Stimulated activated CD4-positive, alpha-beta T cell treated with anti-CD3 and anti-CD28 coated beads, TNF-alpha, amount 100 ng/mL, for 4 hours (primary cell): ENCODE results near the gene BCKDHB.
A peak's percentile ranks its signal among the peaks of the same experiment; 100 is the strongest.
"Not testable (repeated sequence)": the region's sequence is repeated elsewhere in the genome, so short reads cannot be mapped to it uniquely, and the experiment has no call there.

Experiments used
- DNase-seq, 3 experiments: peaks; one replicate each; pipeline ENCODE4 v3.0.0-alpha.2; 2020; ENCODE audit warnings: low read depth in 3 of 3

BCKDHB gene

DNA sequence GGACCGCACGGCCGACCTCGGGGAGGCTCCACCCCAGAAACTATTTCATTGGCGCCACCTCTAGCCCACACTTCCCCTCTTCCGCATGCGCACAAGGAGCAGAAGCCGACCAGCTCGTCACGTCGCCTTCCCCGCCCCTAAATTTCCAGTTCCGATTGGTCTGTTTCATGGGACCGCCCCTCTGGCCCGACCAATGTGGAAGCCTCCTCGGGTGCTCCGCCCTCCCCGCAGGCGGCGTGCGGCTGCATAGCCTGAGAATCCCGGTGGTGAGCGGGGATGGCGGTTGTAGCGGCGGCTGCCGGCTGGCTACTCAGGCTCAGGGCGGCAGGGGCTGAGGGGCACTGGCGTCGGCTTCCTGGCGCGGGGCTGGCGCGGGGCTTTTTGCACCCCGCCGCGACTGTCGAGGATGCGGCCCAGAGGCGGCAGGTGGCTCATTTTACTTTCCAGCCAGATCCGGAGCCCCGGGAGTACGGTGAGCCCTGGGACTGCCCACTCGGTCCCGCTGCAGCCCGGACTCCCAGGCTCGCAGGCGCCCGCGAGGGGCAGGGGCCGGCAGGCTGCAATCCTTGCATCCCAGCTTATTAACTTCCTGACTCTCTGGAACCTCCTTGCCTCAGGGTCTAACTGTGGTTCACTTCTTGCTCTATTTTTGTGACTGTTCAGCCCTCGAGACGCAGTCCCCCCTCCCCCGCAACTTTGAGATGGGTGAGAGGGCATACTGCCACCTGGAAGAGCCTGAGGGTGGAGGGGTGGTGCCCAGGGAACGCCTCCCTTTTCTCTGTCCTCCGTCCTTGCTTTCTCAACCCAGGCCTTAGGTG, at the start of gene BCKDHB:
TSS of gene BCKDHB (plus strand) at position 254 of the 818 bp plus-strand sequence. CDS start at position 277, 23 bp downstream.
- DNase-seq = peak; percentile 88 to 96 (median 95)

DNA sequence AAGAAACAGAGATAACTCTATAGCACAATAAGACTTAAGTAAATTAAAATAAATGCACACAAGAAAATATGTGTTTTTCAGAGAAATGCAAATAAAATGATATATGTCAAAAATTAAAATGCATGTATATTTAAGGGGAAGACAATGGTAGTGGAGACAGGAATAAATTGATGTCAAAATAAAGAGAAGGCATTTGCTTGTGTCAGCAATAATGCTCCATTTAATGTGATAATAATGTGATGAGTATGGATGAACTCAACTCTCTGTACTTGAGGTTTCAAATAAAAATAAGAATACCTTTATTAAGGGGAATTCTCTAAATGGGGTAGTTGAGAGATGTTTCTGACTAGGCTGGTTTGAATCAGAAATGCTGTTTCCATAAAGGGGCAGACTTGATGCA, 45.7 kb upstream of the BCKDHB start:
- DNase-seq = no peak

DNA sequence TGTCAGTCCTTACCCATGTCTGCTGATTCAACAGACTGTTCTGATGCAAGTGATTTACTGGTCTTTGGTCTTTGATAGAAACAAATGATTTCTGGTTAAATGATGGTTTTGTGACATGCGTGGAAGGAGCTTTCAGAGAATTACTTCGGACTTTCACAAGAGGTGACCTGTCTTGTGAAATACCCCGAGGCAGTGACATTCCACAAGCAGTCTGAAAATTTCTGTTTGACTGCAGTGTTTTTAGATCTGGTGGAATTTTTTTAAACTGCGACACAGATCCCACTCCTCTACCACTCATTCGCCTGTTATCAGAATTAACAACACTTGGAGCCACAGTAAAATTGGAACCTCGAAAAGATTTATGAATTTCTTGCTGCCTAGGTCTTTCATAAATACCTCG, 38.3 kb upstream of the BCKDHB start:
- not testable (repeated sequence) for DNase-seq

DNA sequence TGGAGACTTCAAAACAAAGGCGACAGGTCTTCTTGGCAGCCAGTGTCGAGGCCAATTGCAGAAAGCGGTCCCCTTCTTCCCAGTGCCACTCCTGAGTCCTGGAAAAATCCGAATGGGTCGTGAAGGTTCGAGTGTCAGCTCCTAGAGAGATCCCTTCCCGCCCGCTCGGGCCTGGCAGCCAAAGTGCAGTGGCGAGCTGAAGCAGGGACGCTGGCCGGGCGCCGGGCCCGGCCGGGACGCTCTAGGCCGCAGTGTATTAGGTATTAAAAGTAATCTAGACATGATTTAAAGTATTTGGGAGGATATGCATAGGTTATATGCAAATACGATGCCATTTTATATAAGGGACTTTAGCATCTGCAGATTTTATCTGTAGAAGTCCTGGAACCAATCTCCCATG, 36.0 kb upstream of the BCKDHB start:
- DNase-seq = not testable (repeated sequence)

DNA sequence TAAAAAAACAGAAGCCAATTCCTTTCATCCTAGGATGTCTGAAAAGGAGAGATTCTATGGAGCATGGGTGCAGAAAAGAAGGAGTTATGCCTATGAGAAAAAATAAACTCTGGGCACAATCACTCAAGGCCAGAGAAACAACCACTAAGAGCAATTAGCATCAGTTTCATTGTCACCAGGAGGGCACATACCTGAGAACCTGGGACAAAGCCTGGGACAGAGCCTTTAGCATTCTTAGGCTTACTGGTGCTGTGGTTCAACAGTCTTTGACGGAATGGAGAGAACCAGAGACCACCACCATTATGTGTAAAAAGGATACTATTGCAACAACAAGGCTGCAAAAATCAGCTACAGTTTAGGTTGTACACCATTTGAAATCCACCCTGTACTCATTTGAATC, 29.4 kb upstream of the BCKDHB start:
- DNase-seq = no peak

DNA sequence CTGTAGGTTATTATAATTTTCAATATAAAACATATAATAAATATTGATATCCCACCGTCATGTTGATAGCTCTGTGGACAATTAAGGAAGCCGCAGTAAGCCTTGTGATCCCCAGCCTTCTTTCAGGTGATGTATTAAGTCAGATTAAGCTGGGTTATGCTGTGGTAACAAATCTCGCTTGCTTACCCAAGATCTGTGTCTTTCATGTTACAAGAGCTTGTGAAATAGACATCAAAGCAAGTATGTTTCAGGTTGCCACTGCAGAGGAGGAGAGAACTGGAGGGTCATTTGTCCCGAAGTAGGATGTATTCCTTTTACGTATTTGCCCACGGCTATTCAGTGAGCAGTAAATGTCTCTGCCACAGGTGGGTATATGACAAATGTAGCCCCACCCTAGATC, 17.8 kb upstream of the BCKDHB start:
- DNase-seq = no peak

DNA sequence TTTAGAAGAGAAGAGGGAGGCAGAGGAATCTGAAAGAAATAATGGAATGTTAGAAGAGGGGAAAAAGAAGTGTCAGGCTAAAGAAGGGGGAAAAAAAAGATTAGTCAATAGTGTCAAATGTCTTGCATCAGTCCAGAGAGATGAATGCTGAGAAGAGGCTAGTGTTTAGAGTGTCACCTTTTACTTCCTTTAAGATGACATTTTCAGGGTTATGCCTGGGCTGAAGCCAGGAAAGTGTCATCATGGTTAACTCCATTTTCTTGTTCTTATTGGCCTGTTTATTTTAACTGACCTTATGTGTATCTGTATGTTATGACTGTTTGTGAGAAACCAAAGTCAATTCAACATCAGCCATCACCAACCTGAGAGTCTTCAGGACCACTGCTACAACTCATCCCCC, 15.0 kb upstream of the BCKDHB start:
- DNase-seq = no peak

DNA sequence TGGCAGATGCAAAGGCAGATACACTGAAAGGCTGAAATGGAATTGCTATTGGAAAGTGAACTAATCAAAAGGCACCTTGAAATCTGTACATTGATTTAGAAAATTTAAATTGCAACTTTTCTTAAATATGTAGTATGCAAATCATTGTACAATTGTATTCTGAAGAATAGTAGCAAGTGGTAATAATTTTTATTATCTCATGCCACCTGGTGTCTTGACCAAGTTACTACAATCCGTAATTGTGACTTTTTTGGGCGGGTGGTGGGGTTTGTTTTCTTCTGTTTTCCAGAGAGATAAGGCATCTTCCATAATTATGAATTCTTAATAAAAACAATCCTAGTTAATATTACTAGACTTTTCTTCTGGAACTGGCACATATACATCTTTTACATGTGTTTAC, 12.5 kb upstream of the BCKDHB start:
- DNase-seq = no peak

DNA sequence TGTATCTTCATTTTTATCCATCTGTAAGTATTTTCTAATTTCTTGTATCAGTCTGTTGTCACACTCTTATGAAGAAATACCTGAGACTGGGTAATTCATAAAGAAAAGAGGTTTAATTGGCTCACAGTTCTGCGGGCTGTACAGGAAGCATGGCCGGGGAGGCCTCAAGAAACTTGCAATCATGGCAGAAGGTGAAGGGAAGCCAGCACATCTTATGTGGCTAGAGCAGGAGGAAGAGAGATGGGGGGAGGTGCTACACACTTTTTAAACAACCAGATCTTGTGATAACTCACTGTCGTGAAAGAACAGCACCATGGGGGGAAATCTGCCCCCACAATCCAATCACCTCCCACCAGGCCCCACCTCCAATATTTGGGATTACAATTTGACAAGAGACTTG, 10.9 kb upstream of the BCKDHB start:
- DNase-seq = no peak

DNA sequence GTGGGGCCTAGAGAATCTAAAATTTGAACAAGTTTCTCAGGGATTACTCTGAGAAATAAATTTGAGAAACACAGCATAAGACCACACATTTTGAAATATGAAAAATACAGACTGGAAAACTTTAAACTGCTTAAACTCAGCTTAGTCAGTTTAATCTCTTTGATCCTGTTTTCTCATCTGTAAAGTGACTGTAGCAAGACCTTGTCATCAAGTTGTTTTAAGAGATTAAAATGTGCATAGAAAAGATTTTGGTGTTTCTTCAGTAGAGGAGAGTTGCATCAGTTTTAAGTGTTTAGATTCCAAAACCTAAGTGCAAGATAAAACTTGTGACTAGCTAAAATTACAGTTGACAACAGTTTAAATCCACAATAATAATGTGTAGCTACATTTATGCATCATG, 8.1 kb upstream of the BCKDHB start:
- no peak for DNase-seq

DNA sequence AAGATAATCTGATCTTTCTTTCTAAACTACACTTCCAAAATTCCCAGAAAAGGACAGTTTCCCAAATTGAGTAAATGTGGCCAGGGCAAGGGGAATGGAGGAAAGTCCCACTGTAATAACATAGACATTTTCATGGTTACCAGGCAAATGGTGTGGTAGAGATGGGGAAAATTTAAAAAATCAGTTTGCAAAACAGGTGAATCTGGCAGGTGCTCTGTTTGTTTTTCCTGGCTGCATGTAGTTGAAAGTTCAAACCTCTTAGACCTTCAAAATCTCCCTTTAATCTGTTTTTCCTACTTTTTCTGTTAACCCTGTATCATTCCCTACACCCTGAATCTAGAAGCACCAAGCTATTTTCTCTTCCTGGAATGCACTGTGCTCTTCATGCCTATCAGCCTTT, 2.0 kb upstream of the BCKDHB start:
- DNase-seq = no peak

DNA sequence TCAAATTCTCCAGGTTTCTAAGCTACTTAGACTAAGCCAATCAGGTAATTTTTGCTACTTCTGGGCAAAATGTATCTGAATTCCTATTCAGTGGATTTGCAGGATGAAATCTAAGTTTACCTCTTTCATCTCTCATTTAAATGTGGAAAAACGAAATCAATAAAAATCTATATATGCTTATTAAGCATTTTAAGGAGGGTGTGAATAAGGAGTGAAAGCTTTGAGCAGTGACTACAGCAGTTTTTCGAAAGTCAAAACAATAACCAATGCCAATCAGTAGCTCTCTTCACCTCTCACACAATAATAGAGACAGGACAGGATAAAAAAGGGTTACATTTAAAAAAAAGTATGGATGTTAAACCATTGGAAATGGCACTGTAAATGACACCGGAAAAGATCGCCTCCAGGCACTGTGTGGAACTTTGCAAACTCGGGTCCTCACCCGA, 476 bp upstream of the BCKDHB start:
- DNase-seq = no peak

DNA sequence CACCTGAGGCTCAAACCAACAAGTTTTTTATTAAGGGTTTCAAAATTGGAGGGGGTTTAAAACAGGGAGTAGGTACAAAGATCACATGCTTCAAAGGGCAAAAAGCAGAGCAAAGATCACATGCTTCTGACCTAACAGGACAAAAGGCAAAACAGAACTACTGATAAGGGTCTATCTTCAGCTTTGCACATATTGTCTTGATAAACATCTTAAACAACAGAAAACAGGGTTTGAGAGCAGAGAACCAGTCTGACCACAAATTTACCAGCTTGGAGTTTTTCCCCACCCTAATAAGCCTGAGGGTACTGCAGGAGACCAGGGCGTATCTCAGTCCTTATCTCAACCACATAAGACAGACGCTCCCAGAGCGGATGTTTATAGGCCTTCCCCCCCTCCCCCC, 16.1 kb downstream of the BCKDHB start:
- DNase-seq = not testable (repeated sequence)

DNA sequence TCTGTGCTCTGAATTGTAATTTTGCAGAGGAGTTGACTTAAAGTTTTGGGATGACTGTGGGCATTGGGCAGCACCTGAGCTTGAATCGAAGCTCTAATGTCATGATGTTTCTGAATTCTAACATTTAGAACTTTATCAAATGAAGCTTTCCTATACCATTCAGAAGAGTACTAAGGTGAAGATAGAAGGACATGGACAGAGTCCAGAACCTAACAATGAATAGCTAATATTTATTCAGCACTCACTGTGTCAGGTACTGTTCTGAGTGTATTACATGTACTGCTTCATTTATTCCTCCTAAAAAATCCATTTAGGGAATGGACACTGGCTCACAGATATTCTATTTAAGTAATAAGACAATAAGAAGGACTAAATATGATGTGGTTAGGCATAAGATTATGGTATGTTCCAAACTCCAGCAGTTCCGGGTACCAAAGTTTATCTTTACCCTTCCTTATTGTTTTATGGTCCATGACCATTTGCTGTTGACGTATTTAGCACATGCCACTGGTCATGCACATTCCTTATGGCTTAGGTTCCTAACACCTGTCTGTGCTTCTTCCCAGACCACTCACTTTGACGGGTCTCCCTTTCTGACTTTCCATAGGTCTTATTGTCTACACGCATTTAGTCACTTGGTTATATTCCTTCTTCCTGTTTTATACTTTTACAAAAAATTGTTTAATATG, 20.3 kb downstream of the BCKDHB start:
- no peak for DNase-seq

DNA sequence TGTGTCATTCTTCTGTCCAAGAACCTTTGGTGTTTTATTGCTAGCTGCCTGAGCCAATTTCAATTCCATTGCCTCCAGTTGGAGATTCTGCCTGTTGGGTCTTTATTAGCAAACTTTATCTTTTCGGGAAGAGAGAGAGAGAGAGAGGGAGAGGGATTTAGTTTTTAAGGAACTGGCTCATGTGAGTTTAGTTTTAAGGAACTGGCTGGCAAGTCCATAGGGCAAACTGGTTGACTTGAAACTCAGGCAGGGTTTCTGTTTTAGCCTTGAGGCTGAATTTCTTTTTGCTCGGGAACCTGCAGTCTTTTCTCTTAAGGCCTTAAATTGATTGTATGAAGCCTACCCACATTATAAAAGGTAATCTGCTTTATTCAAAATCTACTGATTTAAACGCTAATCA, 23.0 kb downstream of the BCKDHB start:
- DNase-seq = no peak

DNA sequence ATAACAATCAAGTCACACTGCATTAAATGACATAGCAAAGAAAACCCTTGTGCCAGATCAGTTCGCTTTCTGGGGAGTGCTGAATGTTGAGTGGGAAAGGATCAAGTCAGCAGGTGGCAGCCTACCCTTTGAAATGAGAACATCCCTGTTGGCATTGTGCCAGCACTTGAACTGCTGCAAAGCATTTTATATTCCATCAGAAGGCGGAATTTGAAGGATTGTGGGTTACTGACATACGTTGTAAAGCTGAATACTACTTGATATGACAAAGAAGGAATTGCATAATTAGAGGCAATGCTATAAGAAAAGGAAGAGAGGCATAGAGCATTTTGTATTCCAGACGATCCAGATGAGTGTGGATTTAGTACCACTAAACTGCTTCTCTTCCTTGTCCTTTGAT, 26.5 kb downstream of the BCKDHB start:
- no peak for DNase-seq

DNA sequence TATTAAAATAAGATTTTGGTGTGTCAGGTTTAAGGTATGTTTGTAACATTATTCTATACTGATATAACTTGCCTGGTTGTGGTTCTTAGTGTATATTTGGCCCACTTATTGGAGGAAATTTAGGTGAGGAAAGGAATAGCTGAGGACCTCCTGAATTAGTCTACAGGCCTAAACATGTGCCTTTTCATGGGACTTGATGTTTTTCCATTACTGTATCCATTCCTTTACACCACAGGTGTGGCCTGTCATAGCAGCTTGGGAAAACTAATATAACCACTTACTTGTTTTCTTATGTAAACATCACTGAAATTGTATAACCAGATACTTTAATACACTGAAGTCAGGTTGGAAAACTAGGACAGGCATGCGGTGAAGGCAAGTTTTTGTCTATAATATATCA, 27.6 kb downstream of the BCKDHB start:
- DNase-seq = no peak

DNA sequence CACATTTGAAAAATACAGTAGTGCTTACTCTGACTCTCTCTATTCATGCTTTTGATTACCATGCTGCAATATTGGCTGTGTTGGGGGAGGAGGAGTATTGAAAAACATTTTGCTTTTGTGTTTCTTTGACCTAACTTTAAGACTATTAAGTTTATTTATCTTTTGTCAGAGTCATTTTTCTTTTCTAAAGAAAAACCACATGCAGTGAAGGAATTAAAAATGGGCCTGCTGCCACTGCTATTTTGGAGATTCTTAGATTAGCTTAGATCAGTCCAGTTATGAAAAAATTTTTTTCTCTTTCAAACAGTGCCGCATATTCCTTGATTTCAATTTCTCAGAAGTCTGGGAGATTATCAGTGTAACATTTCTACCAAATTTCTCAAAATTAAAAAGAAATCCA, 36.1 kb downstream of the BCKDHB start:
- no peak for DNase-seq

DNA sequence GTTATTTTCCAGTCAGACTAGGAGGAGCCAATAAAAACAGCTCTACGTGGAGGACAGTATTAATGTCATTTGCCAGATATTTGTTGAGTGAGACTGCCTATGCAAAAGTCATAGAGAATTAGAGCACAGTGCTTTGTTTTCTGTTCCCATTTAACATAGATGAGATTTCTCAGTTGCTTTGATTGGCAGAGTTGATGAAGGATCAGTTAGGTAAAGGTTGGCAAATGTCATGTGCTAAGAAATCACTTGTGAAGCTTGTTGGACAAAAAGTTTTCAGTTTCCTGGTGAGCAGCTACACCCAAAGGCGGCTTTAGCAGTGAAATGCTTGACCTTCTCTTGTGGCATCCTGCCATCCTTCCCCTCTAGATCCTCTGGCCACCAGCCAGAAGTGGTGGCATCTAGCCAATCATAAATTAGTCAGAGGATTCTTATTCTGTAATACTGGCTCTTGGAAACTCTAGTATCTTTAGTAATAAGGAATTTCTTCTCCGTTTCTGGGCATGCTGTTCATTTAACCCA, 37.0 kb downstream of the BCKDHB start:
- no peak for DNase-seq

DNA sequence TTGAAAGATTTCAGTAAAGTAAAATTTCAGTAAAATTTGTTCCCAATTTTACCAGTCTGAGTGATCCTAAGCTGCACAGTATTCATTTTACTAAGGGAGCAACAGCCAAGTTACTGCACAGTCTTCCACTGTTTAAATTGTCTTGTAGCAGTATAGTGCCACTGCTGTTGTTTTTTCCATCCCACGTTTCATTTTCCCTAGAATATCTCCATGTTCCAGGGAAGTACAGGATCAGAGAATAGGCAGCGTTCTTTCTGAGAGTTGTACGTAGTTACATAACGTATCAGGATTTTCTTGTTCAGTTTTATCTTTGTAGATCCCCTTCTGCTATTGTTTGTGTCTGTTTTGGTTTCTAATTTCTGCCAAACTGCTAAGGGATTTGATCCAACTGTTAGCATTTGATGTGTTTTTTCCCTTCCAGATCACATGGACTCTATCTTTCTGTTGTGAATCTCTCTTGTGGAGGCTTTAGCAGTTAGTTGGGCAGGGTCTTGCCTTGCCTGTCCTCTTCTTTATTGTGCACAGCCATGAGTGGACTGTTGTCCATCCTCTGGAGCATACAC, 38.4 kb downstream of the BCKDHB start:
- DNase-seq = no peak

DNA sequence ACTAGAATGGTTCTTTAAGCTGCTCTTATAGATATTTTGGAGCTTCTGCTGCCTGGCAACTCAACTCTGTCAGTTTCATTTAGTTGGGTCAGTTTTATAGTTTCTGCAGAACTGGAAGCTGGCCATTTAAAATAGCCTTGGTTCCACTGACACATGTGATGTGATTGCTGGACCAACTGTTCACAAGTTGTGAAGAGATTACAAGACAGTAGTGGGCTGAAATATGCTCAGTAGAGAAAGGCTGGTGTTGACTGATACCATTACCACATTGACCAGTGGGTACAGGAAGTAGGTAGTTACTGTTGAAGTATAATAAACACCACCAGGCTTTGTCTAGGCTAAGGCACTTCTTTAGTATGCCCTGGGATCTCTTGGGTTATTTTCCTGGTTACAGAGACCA, 39.0 kb downstream of the BCKDHB start:
- DNase-seq = no peak

DNA sequence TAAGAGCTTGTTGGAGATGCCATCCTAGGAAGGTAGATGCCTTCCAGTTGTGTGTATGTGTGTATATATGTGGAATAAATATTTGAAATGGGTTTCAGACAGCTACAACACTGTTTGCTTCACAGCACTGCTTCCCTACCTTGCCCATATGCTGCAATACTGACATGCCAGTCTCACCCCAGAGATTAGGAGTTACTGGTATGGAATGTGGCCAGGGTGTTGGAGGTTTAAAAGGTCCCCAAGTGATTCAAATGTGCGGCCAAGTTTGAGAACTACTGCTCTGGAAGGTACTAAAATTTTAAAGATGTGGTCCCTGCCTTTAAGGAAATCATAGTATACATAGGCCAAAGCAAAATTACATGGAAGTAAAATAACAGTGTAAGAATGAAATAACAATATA, 39.5 kb downstream of the BCKDHB start:
- no peak for DNase-seq

DNA sequence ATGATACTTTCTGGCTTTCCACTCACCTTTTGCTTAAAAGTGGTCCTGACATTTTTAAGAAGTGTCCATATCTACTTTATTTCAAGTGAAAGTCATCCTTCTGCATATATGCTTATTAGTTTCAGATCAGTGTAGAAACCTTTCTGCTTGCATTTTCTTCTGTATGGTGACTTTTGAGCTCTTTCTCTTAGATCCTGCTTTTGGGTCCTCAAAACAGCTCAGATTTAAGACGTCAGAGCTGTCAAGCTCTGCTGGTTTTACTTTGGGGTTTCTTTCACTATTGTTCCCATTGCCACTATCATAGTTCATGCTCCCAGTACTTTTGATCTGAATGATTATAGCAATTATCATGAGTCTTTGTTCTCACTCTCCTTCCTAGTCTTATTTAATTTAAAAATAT, 41.7 kb downstream of the BCKDHB start:
- DNase-seq = no peak
